GM10266 (cell line): ENCODE data around the gene PEX11A.
"Not testable (repeated sequence)": the region's sequence is repeated elsewhere in the genome, so short reads cannot be mapped to it uniquely, and the experiment has no call there.

Experiments
- DNase-seq: peaks from one replicate; pipeline ENCODE4 v3.0.0; 2012; ENCODE audit errors: extremely low spot score
- TF ChIP-seq, protein P1 (sequence below): IDR thresholded peaks from 2 replicates; pipeline ENCODE4 v1.5.1; 2012; ENCODE audit warnings: mild to moderate bottlenecking, low read depth; ENCODE audit not compliant: control insufficient read depth, insufficient read depth; ENCODE audit errors: missing control alignments

Gene PEX11A

DNA sequence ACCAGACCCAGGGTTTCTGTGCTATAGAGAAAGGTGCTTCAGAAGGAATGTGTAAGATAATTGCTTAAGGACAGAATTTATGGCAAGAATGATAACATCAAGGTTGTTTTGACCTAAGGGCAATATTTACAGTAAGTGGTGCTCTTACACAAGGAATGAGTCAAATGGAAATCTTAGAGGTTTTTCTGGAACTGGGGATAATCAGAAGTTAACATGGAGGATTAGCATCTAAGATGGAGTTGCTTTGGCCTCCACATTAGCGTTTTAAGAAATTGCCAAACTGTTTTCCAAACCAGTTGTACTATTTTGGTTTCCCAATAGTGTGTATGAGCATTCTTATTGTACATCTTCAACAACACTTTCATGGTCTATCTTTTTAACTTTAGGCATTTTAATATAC lies 3.1 kb upstream of the PEX11A start:
- TF ChIP-seq, protein P1, sequence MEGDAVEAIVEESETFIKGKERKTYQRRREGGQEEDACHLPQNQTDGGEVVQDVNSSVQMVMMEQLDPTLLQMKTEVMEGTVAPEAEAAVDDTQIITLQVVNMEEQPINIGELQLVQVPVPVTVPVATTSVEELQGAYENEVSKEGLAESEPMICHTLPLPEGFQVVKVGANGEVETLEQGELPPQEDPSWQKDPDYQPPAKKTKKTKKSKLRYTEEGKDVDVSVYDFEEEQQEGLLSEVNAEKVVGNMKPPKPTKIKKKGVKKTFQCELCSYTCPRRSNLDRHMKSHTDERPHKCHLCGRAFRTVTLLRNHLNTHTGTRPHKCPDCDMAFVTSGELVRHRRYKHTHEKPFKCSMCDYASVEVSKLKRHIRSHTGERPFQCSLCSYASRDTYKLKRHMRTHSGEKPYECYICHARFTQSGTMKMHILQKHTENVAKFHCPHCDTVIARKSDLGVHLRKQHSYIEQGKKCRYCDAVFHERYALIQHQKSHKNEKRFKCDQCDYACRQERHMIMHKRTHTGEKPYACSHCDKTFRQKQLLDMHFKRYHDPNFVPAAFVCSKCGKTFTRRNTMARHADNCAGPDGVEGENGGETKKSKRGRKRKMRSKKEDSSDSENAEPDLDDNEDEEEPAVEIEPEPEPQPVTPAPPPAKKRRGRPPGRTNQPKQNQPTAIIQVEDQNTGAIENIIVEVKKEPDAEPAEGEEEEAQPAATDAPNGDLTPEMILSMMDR, result no peak
- no peak for DNase-seq

DNA sequence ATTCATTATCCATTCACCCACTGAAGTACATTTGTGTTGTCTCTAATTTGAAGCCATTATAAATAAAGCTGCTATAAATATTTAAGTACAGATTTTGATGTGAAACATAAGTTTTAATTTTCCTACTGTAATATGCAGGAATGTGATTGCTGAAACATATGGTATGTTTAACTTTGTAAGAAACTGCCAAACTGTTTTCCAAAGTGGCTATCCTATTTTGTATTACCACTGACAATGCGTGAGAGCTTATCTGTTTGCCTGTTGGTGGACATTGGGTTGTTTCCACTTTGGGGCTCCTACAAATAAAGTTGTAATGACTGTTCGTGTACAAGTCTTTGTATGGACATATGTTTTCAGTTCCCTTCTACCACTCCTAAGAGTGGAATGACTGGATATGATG lies 2.5 kb upstream of the PEX11A start:
- DNase-seq, result no peak
- TF ChIP-seq, protein P1, result no peak

DNA sequence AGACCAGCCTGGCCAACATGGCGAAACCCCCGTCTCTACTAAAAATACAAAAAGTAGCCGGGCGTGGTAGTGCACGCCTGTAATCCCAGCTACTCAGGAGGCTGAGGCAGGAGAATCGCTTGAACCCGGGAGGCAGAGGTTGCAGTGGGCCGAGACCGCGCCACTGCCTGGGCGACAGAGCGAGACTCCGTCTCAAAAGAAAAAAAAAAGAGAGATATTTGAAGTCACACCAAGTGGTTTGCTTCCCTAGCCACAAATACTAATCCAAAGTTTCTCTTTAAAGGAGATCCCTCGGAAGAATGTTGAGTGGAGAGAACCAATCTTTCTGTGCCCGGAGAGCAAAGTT lies 651 bp downstream of the PEX11A start:
- DNase-seq, result not testable (repeated sequence)

DNA sequence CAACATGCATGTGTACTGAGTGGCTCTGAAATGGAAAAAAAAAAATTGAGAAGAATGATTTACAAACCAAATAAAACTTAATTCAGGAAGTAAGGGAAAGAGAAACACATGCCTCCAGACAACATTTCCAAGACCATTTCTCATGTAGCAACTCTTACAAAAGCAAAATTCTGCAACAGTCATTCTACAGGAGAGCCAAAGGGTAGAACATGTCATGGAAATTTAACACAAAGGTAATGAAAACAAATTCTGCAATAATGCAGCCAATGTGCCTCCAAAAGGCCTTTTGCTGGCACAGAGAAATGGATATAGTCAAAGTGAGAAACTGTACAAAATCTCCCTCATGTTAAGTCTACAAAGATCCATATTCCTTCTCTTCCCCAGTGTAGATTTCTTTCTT lies 4.0 kb downstream of the PEX11A start:
- TF ChIP-seq, protein P1, result no peak
- DNase-seq, result no peak

DNA sequence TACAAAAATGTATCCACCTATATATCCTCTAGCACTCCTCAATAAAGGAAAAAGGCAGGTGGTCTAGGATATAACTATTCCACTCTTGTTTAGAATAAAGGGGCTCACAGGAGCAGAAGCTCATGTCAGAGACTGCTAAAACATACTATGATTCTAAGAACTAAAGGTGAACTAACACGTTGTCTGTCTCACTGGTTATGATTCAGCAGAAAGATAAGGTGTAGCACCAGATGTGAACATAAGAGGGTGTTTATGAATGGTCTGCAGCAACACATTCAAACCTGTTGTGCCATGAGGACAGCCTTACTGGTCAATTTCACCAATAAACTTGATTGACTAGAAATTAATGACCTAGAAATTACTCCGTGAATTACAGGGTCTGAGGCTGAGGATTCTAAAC lies 4.6 kb downstream of the PEX11A start:
- DNase-seq, result no peak
- TF ChIP-seq, protein P1, result no peak

DNA sequence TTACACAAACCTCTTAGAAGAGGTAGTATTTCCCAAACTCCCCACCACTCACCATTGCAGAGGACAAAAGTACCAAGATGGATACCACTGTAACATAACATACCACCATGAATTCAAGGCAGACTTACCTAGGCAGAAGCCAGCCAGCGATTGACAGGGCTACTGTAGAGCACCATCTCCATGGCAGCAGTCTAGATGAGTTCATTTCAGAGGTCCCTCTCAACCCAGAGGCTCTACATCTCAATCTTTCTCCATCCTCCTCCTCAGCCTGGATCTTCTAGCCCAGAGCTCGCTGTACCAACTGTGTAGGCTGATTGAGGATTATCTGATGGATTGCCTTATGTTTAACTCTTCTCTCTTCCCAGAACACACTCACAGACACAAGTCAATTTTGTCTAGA lies 9.4 kb downstream of the PEX11A start:
- TF ChIP-seq, protein P1, result no peak
- DNase-seq, result no peak

DNA sequence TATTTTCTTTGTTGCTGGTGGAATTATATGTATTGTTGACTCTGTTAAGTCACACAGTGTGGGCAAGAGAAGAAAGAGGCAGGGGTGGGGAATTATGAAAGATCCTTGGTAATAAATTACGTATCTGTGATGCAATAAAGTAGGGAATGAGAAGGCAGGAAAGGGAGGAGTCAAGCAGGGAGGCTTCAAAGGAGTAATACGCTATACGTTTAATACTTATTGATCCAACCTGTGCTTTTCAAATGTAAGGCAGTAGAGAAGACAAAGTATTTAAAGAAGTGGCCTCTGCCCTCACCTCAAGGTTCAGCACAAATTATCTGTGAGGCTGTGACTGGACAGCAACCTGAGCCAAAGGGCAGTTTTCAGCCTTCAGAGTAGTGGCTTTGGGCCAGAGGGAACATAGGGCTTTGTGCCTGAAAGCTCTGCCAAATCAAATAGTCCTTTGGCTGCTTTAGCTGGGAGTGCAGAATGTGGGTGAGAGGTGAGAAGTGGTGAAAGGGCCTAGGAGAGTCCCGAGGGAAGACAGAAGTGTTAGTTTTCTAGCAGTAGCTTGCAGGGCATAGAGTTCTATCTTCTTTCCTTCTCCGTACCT lies 10.2 kb downstream of the PEX11A start:
- DNase-seq, result no peak
- TF ChIP-seq, protein P1, result no peak

DNA sequence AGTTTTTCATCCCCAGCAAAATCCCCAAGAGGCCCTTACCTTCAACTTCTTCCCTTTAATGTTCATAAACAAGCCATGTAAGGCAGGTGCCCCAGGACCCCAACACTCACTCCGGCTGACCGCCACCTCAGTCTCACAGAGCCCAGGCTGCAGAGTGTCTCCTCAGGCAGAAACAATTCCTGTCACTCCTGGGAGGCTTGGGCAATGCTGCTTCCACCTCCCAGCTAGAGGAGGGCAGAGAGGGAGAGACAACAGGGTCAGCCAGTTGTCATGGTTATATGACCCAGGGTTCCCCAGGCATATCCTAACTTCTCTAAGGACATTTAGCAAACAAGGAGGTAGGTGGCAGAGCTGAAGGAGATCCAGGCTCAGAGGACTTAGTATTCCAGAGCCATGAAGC lies 11.3 kb downstream of the PEX11A start, which contains the start of gene PLIN1:
Gene PLIN1 (minus strand): TSS at position 156 of the 400 bp plus-strand sequence. CDS start 1,878 bp downstream, outside the sequence.
- no peak for DNase-seq
- TF ChIP-seq, protein P1, result no peak
